ENCODE measurements around the gene INPP5E. TPM values are rescaled to one million over a fixed set of nuclear protein-coding genes. Genes with fewer than 3 reads are reported as not detected.

Gene INPP5E, protein sequence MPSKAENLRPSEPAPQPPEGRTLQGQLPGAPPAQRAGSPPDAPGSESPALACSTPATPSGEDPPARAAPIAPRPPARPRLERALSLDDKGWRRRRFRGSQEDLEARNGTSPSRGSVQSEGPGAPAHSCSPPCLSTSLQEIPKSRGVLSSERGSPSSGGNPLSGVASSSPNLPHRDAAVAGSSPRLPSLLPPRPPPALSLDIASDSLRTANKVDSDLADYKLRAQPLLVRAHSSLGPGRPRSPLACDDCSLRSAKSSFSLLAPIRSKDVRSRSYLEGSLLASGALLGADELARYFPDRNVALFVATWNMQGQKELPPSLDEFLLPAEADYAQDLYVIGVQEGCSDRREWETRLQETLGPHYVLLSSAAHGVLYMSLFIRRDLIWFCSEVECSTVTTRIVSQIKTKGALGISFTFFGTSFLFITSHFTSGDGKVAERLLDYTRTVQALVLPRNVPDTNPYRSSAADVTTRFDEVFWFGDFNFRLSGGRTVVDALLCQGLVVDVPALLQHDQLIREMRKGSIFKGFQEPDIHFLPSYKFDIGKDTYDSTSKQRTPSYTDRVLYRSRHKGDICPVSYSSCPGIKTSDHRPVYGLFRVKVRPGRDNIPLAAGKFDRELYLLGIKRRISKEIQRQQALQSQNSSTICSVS
- 1 to 10 TPM; 5.9 to 7.6 (median 6.0) TPM for total RNA-seq
- long read RNA-seq, result 0 reads

DNA sequence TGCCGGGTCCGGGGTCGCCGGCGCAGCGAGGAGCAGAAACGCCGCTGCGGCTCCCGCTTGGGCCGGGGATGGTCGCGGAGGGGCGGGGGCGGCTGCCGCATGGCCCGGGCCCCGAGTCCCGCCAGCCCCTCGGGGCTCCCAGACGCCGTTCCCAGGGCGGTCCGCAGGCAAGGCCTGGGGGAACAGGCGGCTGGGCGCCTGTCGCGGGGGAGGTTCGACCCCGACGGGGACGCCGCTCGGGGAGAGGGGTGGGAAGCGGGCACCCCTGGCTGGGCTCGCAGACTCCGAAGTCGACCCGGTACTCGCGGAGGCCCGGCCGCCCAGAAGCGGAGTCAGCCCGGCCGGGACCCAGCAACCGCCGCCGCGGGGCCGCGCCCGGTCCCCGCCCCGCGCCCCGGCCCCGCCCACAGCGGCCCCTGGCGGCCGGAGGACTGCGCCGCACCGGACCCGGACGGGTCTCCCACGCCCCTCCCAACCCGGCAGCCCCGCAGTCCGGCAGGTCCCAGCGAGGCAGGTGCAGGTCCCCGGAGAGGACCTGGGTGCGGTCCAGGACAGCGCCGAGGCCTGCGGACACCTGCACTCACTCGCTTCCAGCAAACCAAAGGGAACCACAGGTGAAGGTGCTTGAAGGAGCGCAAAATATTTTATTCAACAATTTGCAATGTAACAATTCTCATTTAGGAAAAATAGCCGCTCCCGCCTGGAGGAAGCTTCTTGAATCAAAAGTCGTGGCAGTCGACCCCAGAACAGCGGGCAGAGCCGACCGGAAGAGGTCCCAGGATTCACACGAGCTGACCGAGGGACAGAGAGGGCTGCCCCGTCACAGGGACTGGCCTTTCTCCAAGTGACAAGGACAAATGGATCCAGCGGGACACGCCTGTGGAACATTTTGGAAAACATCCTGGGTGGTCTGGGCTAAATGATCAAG is at the start of gene INPP5E:
INPP5E (minus strand) TSS at position 365 of the 928 bp plus-strand sequence. CDS start 426 bp downstream, outside the sequence.
- H3K4me1 ChIP-seq, result peaks cover 0 to 56% (median 21%) of the 10 kb centered on the region in 4 donors
- H3K27ac ChIP-seq, result peak within 1 kb of the TSS; percentile 45 to 86 (median 47)
- TF ChIP-seq, protein P1, sequence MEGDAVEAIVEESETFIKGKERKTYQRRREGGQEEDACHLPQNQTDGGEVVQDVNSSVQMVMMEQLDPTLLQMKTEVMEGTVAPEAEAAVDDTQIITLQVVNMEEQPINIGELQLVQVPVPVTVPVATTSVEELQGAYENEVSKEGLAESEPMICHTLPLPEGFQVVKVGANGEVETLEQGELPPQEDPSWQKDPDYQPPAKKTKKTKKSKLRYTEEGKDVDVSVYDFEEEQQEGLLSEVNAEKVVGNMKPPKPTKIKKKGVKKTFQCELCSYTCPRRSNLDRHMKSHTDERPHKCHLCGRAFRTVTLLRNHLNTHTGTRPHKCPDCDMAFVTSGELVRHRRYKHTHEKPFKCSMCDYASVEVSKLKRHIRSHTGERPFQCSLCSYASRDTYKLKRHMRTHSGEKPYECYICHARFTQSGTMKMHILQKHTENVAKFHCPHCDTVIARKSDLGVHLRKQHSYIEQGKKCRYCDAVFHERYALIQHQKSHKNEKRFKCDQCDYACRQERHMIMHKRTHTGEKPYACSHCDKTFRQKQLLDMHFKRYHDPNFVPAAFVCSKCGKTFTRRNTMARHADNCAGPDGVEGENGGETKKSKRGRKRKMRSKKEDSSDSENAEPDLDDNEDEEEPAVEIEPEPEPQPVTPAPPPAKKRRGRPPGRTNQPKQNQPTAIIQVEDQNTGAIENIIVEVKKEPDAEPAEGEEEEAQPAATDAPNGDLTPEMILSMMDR (IDR thresholded peaks at IDR 0.05), result peak; percentile 49 to 100 (median 70)
- TF ChIP-seq POLR2A (IDR thresholded peaks at IDR 0.05), result peak; percentile 14
- peak; percentile 78 to 82 (median 80) for DNase-seq
- no peaks in the 10 kb centered on the region for H3K9me3 ChIP-seq
- no peaks in the 10 kb centered on the region for H3K27me3 ChIP-seq
- ATAC-seq, result peak; percentile 71 to 76 (median 75)
- intact Hi-C loops (cut with DNase I), result no loop called here
- WGBS (ENCODE audit: insufficient coverage, low coverage, low lambda C conversion rate, missing lambda C conversion rate), result 8% methylated on average over 19 of the region's 90 CpGs
- H3K4me3 ChIP-seq, result peak within 1 kb of the TSS; percentile 72 to 79 (median 78)
- H3K36me3 ChIP-seq, result peaks cover 4 to 24% (median 17%) of the 10 kb centered on the region in 4 donors

DNA sequence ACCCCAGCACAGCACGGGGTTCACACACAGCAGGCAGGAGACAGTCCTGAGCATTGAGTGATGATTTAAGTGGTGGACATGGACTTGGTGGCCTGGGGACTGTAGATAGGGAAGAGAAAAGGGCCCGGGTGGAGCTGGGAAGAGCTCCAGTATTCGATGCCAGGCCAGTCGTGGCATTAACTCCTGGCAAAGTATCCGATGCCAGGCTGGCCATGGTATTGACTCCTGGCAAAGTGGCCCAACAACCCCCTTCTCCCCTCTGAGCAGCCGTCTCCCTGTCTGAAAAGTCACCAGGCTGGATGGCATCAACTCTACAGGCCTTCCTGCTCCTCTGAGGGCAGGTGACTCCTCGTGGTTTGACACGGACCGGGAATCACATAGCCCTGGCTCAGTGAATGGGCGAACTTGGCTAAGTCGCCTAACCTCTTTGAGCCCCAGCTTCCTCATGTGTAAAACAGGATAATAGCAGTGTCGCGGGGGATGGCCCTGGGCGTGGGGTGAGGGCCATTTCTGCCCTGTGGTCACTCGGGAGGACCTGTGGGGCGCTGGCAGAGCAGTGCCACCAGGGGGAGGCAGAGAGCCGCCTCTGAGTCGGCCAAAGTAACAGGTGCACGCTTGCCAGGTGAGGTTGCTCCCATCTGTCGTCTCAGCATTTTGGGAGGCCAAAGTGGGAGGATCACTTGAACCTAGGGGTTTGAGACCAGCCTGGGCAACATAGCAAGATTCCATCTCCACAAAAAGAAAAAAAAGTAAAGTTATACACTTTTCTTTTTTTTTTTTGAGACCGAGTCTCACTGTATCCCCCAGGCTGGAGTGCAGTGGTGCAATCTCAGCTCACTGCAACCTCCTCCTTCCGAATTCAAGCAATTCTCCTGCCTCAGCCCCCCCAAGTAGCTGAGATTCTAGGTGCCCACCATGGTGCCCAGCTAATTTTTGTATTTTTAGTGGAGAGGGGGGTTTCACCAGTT is 48.9 kb upstream of the INPP5E start:
- Histone ChIP-seq H3K27ac (no peak overlapping the region), H3K36me3 (no peaks in the 10 kb centered on the region), H3K4me1 (peaks cover 0 to 38% (median 17%) of the 10 kb centered on the region in 4 donors), H3K4me3 (no peak overlapping the region), H3K9me3 (no peaks in the 10 kb centered on the region), H3K27me3 (no peaks in the 10 kb centered on the region)
- peak; percentile 51 to 59 (median 56) for ATAC-seq
- no peak for TF ChIP-seq POLR2A (IDR thresholded peaks at IDR 0.05)
- TF ChIP-seq, protein P1 (IDR thresholded peaks at IDR 0.05), result peak; percentile 97 to 99 (median 99)
- peak; percentile 80 to 85 (median 85) for DNase-seq
- intact Hi-C loops (cut with DNase I), result loop anchor here in 1 of 2 donors (5.0 kb wide), 1 partner anchor 139 kb away; no protein-coding TSS in a partner anchor
- 7% methylated on average over 16 of the region's 22 CpGs for WGBS (ENCODE audit: insufficient coverage, low coverage, low lambda C conversion rate, missing lambda C conversion rate)

DNA sequence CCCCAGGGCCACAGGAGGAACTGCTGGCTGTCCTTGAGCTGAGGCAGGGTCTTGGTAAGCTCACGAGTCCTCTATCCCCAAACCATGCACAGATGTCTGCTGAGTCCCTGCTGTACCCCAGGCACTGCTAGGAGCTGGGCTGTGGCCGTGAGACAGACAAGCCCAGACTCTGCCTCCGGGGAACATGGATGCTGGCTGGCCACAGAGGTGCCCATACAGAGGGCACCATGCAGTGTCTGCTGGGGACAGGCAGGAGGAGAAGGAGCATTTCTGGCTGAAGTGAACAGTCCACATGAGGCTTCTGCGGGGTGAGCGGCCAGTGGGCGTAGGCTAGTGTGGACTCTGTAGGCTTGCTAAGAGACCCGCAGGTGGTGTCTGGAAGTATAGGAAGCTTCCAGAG is 48.0 kb upstream of the INPP5E start:
- ATAC-seq (no peak), DNase-seq (no peak)
- no peaks in the 10 kb centered on the region for H3K9me3 ChIP-seq
- peaks cover 0 to 38% (median 17%) of the 10 kb centered on the region in 4 donors for H3K4me1 ChIP-seq
- H3K36me3 ChIP-seq, result no peaks in the 10 kb centered on the region
- no peaks in the 10 kb centered on the region for H3K27me3 ChIP-seq
- H3K27ac ChIP-seq, result no peak overlapping the region
- 92% methylated on average over 5 of the region's 7 CpGs for WGBS (ENCODE audit: insufficient coverage, low coverage, low lambda C conversion rate, missing lambda C conversion rate)
- intact Hi-C loops (cut with DNase I), result loop anchor here in 1 of 2 donors (5.0 kb wide), 1 partner anchor 140 kb away; no protein-coding TSS in a partner anchor
- no peak overlapping the region for H3K4me3 ChIP-seq
- no peak for TF ChIP-seq POLR2A (IDR thresholded peaks at IDR 0.05)

Data from right lobe of liver (tissue), 6 donors.